Measurements from ENCODE around the gene EXTL2.

DNA sequence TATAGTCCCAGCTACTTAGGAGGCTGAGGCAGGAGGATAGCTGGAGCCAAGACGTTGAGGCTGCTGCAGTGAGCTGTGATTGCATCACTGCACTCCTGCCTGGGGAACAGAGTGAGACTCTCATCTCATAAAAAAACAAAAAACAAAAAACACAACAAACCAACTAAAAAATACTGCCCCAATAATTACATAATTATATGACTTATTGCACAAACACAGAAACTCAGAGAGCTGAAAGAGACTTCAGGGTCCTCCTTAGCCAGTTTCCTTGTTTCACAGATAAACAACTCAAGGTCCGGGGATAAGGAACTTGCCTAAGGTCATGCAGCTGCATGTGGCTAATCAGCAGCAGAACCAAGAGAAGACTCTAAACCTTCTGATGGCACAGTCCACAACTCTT is 11.9 kb downstream of the EXTL2 start:
- TF ChIP-seq, protein P1, sequence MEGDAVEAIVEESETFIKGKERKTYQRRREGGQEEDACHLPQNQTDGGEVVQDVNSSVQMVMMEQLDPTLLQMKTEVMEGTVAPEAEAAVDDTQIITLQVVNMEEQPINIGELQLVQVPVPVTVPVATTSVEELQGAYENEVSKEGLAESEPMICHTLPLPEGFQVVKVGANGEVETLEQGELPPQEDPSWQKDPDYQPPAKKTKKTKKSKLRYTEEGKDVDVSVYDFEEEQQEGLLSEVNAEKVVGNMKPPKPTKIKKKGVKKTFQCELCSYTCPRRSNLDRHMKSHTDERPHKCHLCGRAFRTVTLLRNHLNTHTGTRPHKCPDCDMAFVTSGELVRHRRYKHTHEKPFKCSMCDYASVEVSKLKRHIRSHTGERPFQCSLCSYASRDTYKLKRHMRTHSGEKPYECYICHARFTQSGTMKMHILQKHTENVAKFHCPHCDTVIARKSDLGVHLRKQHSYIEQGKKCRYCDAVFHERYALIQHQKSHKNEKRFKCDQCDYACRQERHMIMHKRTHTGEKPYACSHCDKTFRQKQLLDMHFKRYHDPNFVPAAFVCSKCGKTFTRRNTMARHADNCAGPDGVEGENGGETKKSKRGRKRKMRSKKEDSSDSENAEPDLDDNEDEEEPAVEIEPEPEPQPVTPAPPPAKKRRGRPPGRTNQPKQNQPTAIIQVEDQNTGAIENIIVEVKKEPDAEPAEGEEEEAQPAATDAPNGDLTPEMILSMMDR (IDR thresholded peaks at IDR 0.05; ENCODE audit: poor library complexity, severe bottlenecking) = no peak
- TF ChIP-seq POLR2AphosphoS5 (IDR thresholded peaks at IDR 0.05) (no peak), TAF1 (IDR thresholded peaks at IDR 0.05; ENCODE audit: low read depth) (no peak), EP300 (conservative IDR thresholded peaks at IDR 0.05; ENCODE audit: poor library complexity, severe bottlenecking) (no peak)
